D721Med (cell line): ENCODE measurements around the gene SLC30A4.

Experiments used
- DNase-seq: peaks from one replicate; pipeline ENCODE4 v3.0.0; 2011; ENCODE audit warnings: low spot score; ENCODE audit not compliant: insufficient read length
- FAIRE-seq: peaks from 2 replicates; lab custom pipeline; 2011; peaks lifted over from hg19 to GRCh38; lab: Jason Lieb, UNC
- TF ChIP-seq, protein P1 (sequence below): IDR thresholded peaks from 2 replicates; pipeline ENCODE4 v1.5.1; 2012; ENCODE audit warnings: mild to moderate bottlenecking, control low read depth; ENCODE audit not compliant: insufficient read depth; ENCODE audit errors: missing control alignments

The SLC30A4 gene

DNA sequence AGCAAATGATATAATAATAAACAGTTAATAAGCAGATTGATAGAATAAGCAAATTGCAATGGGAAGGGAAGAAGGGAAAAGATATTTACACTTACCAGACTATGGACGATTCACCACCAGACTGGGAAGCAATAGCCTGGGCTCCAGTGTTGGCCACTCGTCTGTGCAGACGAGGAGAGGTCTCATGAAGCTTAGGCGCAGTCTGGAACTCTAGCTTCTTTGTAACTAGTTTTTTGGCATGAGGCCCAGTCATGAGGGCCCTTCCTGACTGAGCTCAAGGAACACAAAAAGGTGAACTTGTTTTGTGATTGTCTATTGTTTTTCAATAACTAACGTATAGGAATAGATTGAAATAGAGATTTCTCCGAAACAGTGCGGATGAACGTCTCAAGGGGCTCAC lies 80.9 kb downstream of the SLC30A4 start:
- DNase-seq (no peak), FAIRE-seq (no peak)
- TF ChIP-seq, protein P1, sequence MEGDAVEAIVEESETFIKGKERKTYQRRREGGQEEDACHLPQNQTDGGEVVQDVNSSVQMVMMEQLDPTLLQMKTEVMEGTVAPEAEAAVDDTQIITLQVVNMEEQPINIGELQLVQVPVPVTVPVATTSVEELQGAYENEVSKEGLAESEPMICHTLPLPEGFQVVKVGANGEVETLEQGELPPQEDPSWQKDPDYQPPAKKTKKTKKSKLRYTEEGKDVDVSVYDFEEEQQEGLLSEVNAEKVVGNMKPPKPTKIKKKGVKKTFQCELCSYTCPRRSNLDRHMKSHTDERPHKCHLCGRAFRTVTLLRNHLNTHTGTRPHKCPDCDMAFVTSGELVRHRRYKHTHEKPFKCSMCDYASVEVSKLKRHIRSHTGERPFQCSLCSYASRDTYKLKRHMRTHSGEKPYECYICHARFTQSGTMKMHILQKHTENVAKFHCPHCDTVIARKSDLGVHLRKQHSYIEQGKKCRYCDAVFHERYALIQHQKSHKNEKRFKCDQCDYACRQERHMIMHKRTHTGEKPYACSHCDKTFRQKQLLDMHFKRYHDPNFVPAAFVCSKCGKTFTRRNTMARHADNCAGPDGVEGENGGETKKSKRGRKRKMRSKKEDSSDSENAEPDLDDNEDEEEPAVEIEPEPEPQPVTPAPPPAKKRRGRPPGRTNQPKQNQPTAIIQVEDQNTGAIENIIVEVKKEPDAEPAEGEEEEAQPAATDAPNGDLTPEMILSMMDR, result no peak

DNA sequence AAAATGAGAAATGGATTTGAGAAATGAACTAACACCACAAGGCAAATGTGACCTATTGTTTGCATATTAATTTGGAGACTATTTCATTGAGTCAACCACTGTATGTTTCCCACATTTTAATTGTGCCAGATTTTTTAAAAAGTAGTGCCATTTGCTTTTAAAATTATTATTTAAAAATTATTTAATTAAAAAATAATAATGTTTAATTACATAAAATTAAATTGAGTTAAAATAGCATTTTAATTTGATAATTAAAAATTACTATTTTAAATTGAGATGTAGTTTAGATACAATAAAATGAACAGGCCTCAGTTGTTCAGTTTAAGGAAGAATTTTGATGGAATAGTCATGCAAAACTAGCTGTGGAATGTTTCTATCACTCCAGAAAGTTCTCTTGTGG lies 81.5 kb downstream of the SLC30A4 start:
- FAIRE-seq, result no peak
- no peak for DNase-seq
- TF ChIP-seq, protein P1, result no peak

DNA sequence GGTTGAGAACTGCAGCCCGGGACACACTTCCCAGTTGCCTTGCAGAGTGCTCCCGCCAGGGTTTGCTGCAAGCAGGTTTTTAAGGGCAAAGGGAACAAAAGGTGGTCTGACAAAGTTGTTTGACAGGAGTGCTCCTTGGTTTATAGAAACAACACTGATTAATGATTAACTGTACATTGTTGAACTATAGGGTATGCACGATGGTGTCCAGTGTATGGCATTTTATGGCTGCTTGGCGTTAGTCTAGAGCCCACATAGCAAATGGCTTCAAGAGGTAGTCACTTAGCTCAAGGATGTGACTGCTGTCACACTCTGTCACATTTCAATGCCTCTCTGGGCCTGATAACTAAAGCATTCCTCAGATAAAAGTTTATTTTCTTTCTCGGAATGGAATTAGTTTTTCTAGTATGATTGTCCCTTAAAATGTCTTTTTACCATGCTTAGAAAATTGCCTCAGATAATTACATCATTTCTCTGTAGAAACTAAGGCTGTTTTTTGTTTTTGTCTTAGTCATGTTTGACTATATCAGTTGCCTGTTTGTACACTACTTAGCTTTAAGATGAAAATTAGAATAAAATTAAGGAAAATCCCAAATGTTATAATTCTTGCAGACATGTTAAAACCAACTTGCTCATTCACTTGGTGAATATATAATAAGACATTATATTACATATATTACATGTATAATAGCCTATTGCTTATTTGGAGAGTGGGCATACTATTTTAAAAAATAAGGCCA lies 82.9 kb downstream of the SLC30A4 start:
- DNase-seq (no peak), FAIRE-seq (no peak)
- TF ChIP-seq, protein P1, result no peak

- FAIRE-seq, result no peak
- TF ChIP-seq, protein P1, result no peak
- no peak for DNase-seq
Observed at GRCh38 chr15:45435124-45435903, 87.2 kb downstream of the SLC30A4 start.

GRCh38 chr15:45434078-45434567 lies 88.4 kb downstream of the SLC30A4 start:
- DNase-seq, result no peak
- FAIRE-seq, result no peak
- TF ChIP-seq, protein P1, result no peak

DNA sequence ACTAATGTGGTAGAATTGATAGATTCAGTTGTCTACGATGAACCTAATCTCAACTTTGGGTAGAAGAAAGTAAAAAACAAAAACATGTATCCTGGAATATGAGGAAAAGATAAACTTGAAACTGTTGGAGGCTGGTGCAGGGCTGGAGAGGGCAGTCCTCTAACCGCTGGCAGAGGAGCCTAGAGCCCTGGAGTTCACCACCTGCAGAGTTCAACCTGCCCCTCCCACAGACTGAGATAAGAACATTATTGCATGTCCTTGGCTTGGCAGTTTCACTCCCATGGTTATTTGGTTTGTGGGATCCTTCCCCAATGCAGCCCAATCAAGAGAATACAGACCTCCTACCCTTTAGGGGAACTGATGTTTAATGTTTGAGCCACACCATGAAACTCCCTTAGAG lies 91.0 kb downstream of the SLC30A4 start:
- FAIRE-seq (no peak), DNase-seq (no peak)
- TF ChIP-seq, protein P1, result no peak
